GM03348 (cell line): ENCODE results near the gene SCAMP2.
"Not testable (repeated sequence)": the region's sequence is repeated elsewhere in the genome, so short reads cannot be mapped to it uniquely, and the experiment has no call there.

Experiments used
- DNase-seq: peaks from one replicate; pipeline ENCODE4 v3.0.0; 2012; ENCODE audit warnings: low spot score

The SCAMP2 gene

GRCh38 chr15:74889883-74890664 is 16.9 kb upstream of the SCAMP2 start, which contains the start of gene MPI:
Gene MPI (plus strand): TSS chr15:74890042. CDS start chr15:74890074, 32 bp downstream.
- DNase-seq: peak; percentile 95

- DNase-seq: peak; percentile 65
These were observed 16.3 kb upstream of the SCAMP2 start for GRCh38 chr15:74889390-74889882.

- DNase-seq: no peak
These were observed 15.6 kb upstream of the SCAMP2 start for GRCh38 chr15:74888716-74889115.

GRCh38 chr15:74887537-74888193 is 14.5 kb upstream of the SCAMP2 start:
- not testable (repeated sequence) for DNase-seq

GRCh38 chr15:74885461-74885860 is 12.3 kb upstream of the SCAMP2 start:
- DNase-seq: no peak

GRCh38 chr15:74884428-74885223 is 11.5 kb upstream of the SCAMP2 start:
- peak; percentile 49 for DNase-seq

- DNase-seq: no peak
These were observed 9.4 kb upstream of the SCAMP2 start for GRCh38 chr15:74882528-74882927.

GRCh38 chr15:74878273-74878672 is 5.1 kb upstream of the SCAMP2 start:
- DNase-seq: no peak

- peak; percentile 42 for DNase-seq
These were observed 725 bp upstream of the SCAMP2 start for GRCh38 chr15:74873756-74874424.

- DNase-seq: no peak
These were observed 496 bp downstream of the SCAMP2 start for GRCh38 chr15:74872702-74873035.

- DNase-seq: no peak
These were observed 2.5 kb downstream of the SCAMP2 start for GRCh38 chr15:74870436-74871215.

GRCh38 chr15:74869726-74870407 is 3.3 kb downstream of the SCAMP2 start:
- DNase-seq: peak; percentile 57

GRCh38 chr15:74869372-74869725 is 3.8 kb downstream of the SCAMP2 start:
- no peak for DNase-seq

- DNase-seq: no peak
These were observed 5.1 kb downstream of the SCAMP2 start for GRCh38 chr15:74868059-74868458.

- DNase-seq: no peak
These were observed 5.6 kb downstream of the SCAMP2 start for GRCh38 chr15:74867466-74868038.

GRCh38 chr15:74866090-74866489 is 7.1 kb downstream of the SCAMP2 start:
- DNase-seq: peak; percentile 74

- no peak for DNase-seq
These were observed 7.8 kb downstream of the SCAMP2 start for GRCh38 chr15:74865316-74865715.

- DNase-seq: no peak
These were observed 8.9 kb downstream of the SCAMP2 start for GRCh38 chr15:74864296-74864695.

GRCh38 chr15:74863239-74864056 is 9.7 kb downstream of the SCAMP2 start:
- no peak for DNase-seq

- DNase-seq: no peak
These were observed 14.8 kb downstream of the SCAMP2 start for GRCh38 chr15:74858369-74858740.
